DND-41 (cell line): ENCODE measurements around the gene WNT5B.

ENCODE experiments used
- ATAC-seq: fragments of 200-7000 bp; cut with Tn5 transposase; 3 replicates; pipeline ENCODE4 v1.9.1; 2021; ENCODE audit warnings: low read depth; ENCODE audit not compliant: insufficient read depth
- DNase-seq: peaks from one replicate; pipeline ENCODE4 v3.0.0-alpha.2; 2020
- H2AFZ ChIP-seq: 2 replicates; pipeline ENCODE4 v1.6.0; 2012; ENCODE audit warnings: low read depth, low read length
- H3K27ac ChIP-seq: 2 replicates; pipeline ENCODE4 v1.5.1; 2012; ENCODE audit warnings: low read length, inconsistent platforms
- H3K27me3 ChIP-seq: fragments of 200-600 bp; sonication (generic); 2 replicates; pipeline ENCODE4 v1.6.0; 2012; ENCODE audit warnings: low read length, mild to moderate bottlenecking, inconsistent platforms; ENCODE audit not compliant: insufficient read depth, poor library complexity
- H3K36me3 ChIP-seq: 2 replicates; pipeline ENCODE4 v1.5.1; 2012; ENCODE audit warnings: low read length, inconsistent platforms; ENCODE audit not compliant: insufficient read depth
- H3K4me1 ChIP-seq: 2 replicates; pipeline ENCODE4 v1.5.1; 2012; ENCODE audit warnings: mild to moderate bottlenecking, low read length; ENCODE audit not compliant: insufficient read depth
- H3K4me2 ChIP-seq: 2 replicates; pipeline ENCODE4 v1.6.0; 2012; ENCODE audit warnings: mild to moderate bottlenecking, moderate library complexity, low read length, inconsistent platforms; ENCODE audit not compliant: insufficient read depth
- H3K4me3 ChIP-seq, 2 experiments: fragments of 200-600 bp in 1 of 2; shearing (Covaris generic) in 1 of 2; 2 replicates each; pipeline ENCODE4 v1.5.1; 2012 to 2016; ENCODE audit warnings: inconsistent platforms in 2 of 2, low read length in 2 of 2, mild to moderate bottlenecking in 2 of 2, low read depth in 1 of 2, moderate library complexity in 1 of 2
- H3K79me2 ChIP-seq: 2 replicates; pipeline ENCODE4 v1.6.0; 2012; ENCODE audit warnings: low read length, inconsistent platforms; ENCODE audit not compliant: insufficient read depth
- H3K9ac ChIP-seq: 2 replicates; pipeline ENCODE4 v1.6.0; 2012; ENCODE audit warnings: low read depth, mild to moderate bottlenecking, inconsistent platforms, low read length, moderate library complexity
- H3K9me3 ChIP-seq: 2 replicates; pipeline ENCODE4 v1.5.1; 2012; ENCODE audit warnings: low read length, moderate library complexity, mild to moderate bottlenecking, inconsistent platforms; ENCODE audit not compliant: insufficient read depth, severe bottlenecking
- H4K20me1 ChIP-seq: 2 replicates; pipeline ENCODE4 v1.6.0; 2012; ENCODE audit warnings: low read length; ENCODE audit not compliant: insufficient read depth
- CTCF ChIP-seq: IDR thresholded peaks from 2 replicates; pipeline ENCODE4 v1.5.1; 2012; ENCODE audit warnings: borderline replicate concordance, low read length, moderate library complexity, mild to moderate bottlenecking; ENCODE audit not compliant: poor library complexity, severe bottlenecking; ENCODE audit errors: extremely low read depth
- EZH2 ChIP-seq: IDR thresholded peaks from 3 replicates; pipeline ENCODE4 v1.6.1; 2012; ENCODE audit warnings: borderline replicate concordance, low read depth, mild to moderate bottlenecking, moderate library complexity, low read length, inconsistent platforms; ENCODE audit not compliant: severe bottlenecking

Gene WNT5B

GRCh38 chr12:1676043-1676442, 47.0 kb downstream of the WNT5B start:
- Histone ChIP-seq H4K20me1 (no peaks in the 10 kb centered on the region), H3K4me1 (no peaks in the 10 kb centered on the region), H3K27me3 (peaks cover 6% of the 10 kb centered on the region), H3K9me3 (no peaks in the 10 kb centered on the region), H3K4me3 (no peak overlapping the region), H3K4me2 (no peak overlapping the region), H3K27ac (no peak overlapping the region), H3K36me3 (no peaks in the 10 kb centered on the region), H2AFZ (no peak overlapping the region), H3K9ac (no peak overlapping the region), H3K79me2 (no peaks in the 10 kb centered on the region)
- TF ChIP-seq CTCF (no peak), EZH2 (no peak)
- DNase-seq, result no peak
- ATAC-seq, result no peak

DNA sequence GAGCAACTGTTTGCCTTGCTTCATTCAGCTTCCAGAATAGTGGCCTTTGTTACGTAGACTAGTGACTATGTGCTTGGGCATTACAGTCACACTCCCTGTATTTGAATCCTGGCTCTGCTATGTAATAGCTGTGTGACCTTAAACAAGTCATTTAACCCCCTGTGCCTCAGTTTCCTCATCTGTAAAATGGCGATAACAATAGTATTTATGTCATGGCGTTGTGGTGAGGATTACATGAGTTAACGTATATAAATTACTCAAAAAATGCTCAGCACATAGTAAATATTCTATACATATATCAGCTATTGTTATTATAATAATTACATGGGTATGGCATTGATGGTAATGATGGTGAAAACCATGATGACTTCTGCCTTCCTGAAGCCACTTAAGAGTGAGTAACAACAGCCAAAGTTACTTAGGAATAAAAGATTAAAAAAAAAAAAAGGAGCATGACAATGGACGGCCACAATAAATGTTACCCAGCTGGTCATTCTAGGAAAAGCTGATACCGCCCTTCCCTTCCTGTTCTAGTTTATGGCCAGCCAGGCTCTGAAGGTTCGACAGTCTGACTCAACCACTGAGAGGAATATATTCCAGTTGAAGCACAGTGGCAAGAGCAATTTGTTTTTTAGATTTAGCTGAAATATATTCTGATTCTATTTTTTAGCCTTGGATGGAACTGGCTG, 51.9 kb downstream of the WNT5B start:
- H3K9me3 ChIP-seq, result no peaks in the 10 kb centered on the region
- no peaks in the 10 kb centered on the region for H3K36me3 ChIP-seq
- H3K27ac ChIP-seq, result no peak overlapping the region
- no peaks in the 10 kb centered on the region for H3K79me2 ChIP-seq
- no peak for DNase-seq
- no peak overlapping the region for H3K4me2 ChIP-seq
- no peaks in the 10 kb centered on the region for H3K4me1 ChIP-seq
- no peak overlapping the region for H3K4me3 ChIP-seq
- no peak for ATAC-seq
- no peak overlapping the region for H2AFZ ChIP-seq
- no peaks in the 10 kb centered on the region for H4K20me1 ChIP-seq
- no peak for TF ChIP-seq EZH2
- TF ChIP-seq CTCF, result no peak
- H3K9ac ChIP-seq, result no peak overlapping the region
- peaks cover 6% of the 10 kb centered on the region for H3K27me3 ChIP-seq

DNA sequence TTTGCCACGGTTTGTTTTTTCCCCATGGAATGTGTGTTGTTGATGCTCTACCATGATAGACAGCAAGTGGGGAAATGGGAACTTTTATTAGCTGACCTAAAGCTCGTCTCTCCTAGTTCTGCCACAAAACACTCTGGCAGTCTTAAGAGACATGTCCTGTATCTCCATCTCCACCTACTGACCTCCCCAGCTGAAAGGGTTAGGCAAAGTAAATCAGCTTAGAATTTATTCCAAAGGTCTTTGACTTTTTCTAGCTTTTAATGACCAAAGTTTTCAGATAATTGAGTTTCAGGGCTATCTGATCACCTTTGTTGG, 52.4 kb downstream of the WNT5B start:
- no peaks in the 10 kb centered on the region for H3K9me3 ChIP-seq
- no peak for ATAC-seq
- peaks cover 6% of the 10 kb centered on the region for H3K27me3 ChIP-seq
- H3K27ac ChIP-seq, result no peak overlapping the region
- no peaks in the 10 kb centered on the region for H3K4me1 ChIP-seq
- no peak overlapping the region for H3K9ac ChIP-seq
- H3K36me3 ChIP-seq, result no peaks in the 10 kb centered on the region
- no peak for DNase-seq
- TF ChIP-seq CTCF, result no peak
- TF ChIP-seq EZH2, result no peak
- no peaks in the 10 kb centered on the region for H3K79me2 ChIP-seq
- H3K4me3 ChIP-seq, result no peak overlapping the region
- no peak overlapping the region for H2AFZ ChIP-seq
- H3K4me2 ChIP-seq, result no peak overlapping the region
- H4K20me1 ChIP-seq, result no peaks in the 10 kb centered on the region
